Neural progenitor cell (in vitro differentiated cells): ENCODE measurements around the gene FAM162A. TPM values are rescaled to one million over a fixed set of nuclear protein-coding genes. Genes with fewer than 3 reads are reported as not detected.
"Not testable (repeated sequence)": the region's sequence is repeated elsewhere in the genome, so short reads cannot be mapped to it uniquely, and the experiment has no call there.

Experiments used
- DNase-seq: peaks from one replicate; pipeline ENCODE4 v3.0.0-alpha.2; 2016; ENCODE audit warnings: low spot score
- H2AFZ ChIP-seq: fragments of 200-600 bp; sonication (generic); replicated peaks from 2 replicates; pipeline ENCODE4 v1.6.1; 2016; ENCODE audit warnings: antibody characterized with exemption
- H3F3A ChIP-seq: fragments of 200-600 bp; sonication (generic); 2 replicates; pipeline ENCODE4 v1.6.1; 2016; ENCODE audit warnings: antibody characterized with exemption, low read depth
- H3K27ac ChIP-seq: fragments of 200-600 bp; sonication (generic); 2 replicates; pipeline ENCODE4 v1.5.1; 2016; ENCODE audit warnings: mild to moderate bottlenecking
- H3K27me3 ChIP-seq: fragments of 200-600 bp; sonication (generic); 2 replicates; pipeline ENCODE4 v1.6.1; 2016; ENCODE audit warnings: mild to moderate bottlenecking, moderate library complexity
- H3K36me3 ChIP-seq: fragments of 200-600 bp; sonication (generic); 2 replicates; pipeline ENCODE4 v1.5.1; 2016
- H3K4me1 ChIP-seq: fragments of 200-600 bp; sonication (generic); 2 replicates; pipeline ENCODE4 v1.6.1; 2016; ENCODE audit warnings: mixed run types
- H3K4me2 ChIP-seq: fragments of 200-600 bp; sonication (generic); 2 replicates; pipeline ENCODE4 v1.6.1; 2016
- H3K4me3 ChIP-seq: fragments of 200-600 bp; sonication (generic); 2 replicates; pipeline ENCODE4 v1.5.1; 2016
- H3K79me2 ChIP-seq: fragments of 200-600 bp; sonication (generic); 2 replicates; pipeline ENCODE4 v1.6.1; 2016; ENCODE audit warnings: low read depth
- H3K9ac ChIP-seq: fragments of 200-600 bp; sonication (generic); 2 replicates; pipeline ENCODE4 v1.6.1; 2016
- H3K9me3 ChIP-seq: fragments of 200-600 bp; sonication (generic); 2 replicates; pipeline ENCODE4 v1.5.1; 2016; ENCODE audit warnings: low read depth
- H4K20me1 ChIP-seq: fragments of 200-600 bp; sonication (generic); 2 replicates; pipeline ENCODE4 v1.6.1; 2016; ENCODE audit warnings: low read depth
- H3K27ac Mint-ChIP-seq: 3 replicates; pipeline ENCODE4 v1.8.0; 2021; ENCODE audit warnings: mixed read lengths
- H3K27me3 Mint-ChIP-seq: 2 replicates; pipeline ENCODE4 v1.8.0; 2022; ENCODE audit warnings: low read depth, mild to moderate bottlenecking, inconsistent platforms, moderate library complexity, mixed read lengths; ENCODE audit not compliant: insufficient read depth
- H3K36me3 Mint-ChIP-seq: 3 replicates; pipeline ENCODE4 v1.8.0; 2021; ENCODE audit warnings: mixed read lengths
- H3K4me1 Mint-ChIP-seq: 3 replicates; pipeline ENCODE4 v1.8.0; 2021; ENCODE audit warnings: mixed read lengths
- H3K4me3 Mint-ChIP-seq: 3 replicates; pipeline ENCODE4 v1.8.0; 2021; ENCODE audit warnings: mild to moderate bottlenecking, moderate library complexity, mixed read lengths
- H3K9me3 Mint-ChIP-seq: 3 replicates; pipeline ENCODE4 v1.8.0; 2020; ENCODE audit warnings: mixed read lengths
- CTCF ChIP-seq: fragments of 200-600 bp; sonication (generic); IDR thresholded peaks from 2 replicates; pipeline ENCODE4 v1.5.1; 2017; ENCODE audit warnings: antibody characterized with exemption, mild to moderate bottlenecking
- EZH2 ChIP-seq: fragments of 200-600 bp; sonication (generic); IDR thresholded peaks from 2 replicates; pipeline ENCODE4 v1.6.1; 2017; ENCODE audit warnings: antibody characterized with exemption, mild to moderate bottlenecking, moderate library complexity
- EZH2phosphoT487 ChIP-seq: fragments of 200-600 bp; sonication (generic); IDR thresholded peaks from 2 replicates; pipeline ENCODE4 v1.6.1; 2017; ENCODE audit warnings: antibody characterized with exemption
- total RNA-seq: library from RNA; depleted of rRNA; stranded (reverse); fragments of >200 nt; gene quantifications from 2 replicates; pipeline ENCODE4 v1.2.3, GENCODE V29; 2015; ENCODE audit warnings: low replicate concordance

The FAM162A gene
- total RNA-seq, 1 donor from 2014 or later = 66.1 TPM

- Histone ChIP-seq H3K27ac (no peak overlapping the region), H3K4me2 (peak overlapping the region; percentile 47), H3K79me2 (peaks cover 23% of the 10 kb centered on the region), H3K27me3 (no peaks in the 10 kb centered on the region), H3K9ac (no peak overlapping the region), H3F3A (peaks cover 10% of the 10 kb centered on the region), H3K4me3 (no peak overlapping the region), H4K20me1 (no peaks in the 10 kb centered on the region), H3K4me1 (peaks cover 12% of the 10 kb centered on the region), H2AFZ (no peak overlapping the region), H3K9me3 (no peaks in the 10 kb centered on the region), H3K36me3 (peaks cover 11% of the 10 kb centered on the region)
- no peaks in the 10 kb centered on the region for H3K4me1 Mint-ChIP-seq
- H3K36me3 Mint-ChIP-seq = peaks cover 52% of the 10 kb centered on the region
- peaks cover 3% of the 10 kb centered on the region for H3K9me3 Mint-ChIP-seq
- DNase-seq = peak; percentile 56
- H3K27ac Mint-ChIP-seq = no peak overlapping the region
- TF ChIP-seq EZH2phosphoT487 (no peak), EZH2 (no peak), CTCF (no peak)
- H3K27me3 Mint-ChIP-seq = no peaks in the 10 kb centered on the region
- no peak overlapping the region for H3K4me3 Mint-ChIP-seq
Observed at GRCh38 chr3:122443090-122443489, 59.1 kb downstream of the FAM162A start.

- H3K27ac Mint-ChIP-seq, H2AFZ ChIP-seq, H3K9me3 Mint-ChIP-seq, H3K27me3 Mint-ChIP-seq, H3K4me3 Mint-ChIP-seq, H3K9ac ChIP-seq, H4K20me1 ChIP-seq, H3K36me3 ChIP-seq, H3K27me3 ChIP-seq, H3K27ac ChIP-seq, H3K4me3 ChIP-seq, H3K9me3 ChIP-seq, H3K4me1 Mint-ChIP-seq: not testable (repeated sequence)
- H3K36me3 Mint-ChIP-seq = peaks cover 58% of the 10 kb centered on the region
- Histone ChIP-seq H3K4me1 (peaks cover 12% of the 10 kb centered on the region), H3K4me2 (peak overlapping the region; percentile 47), H3F3A (peaks cover 10% of the 10 kb centered on the region), H3K79me2 (peaks cover 30% of the 10 kb centered on the region)
- DNase-seq = peak; percentile 10
Observed at GRCh38 chr3:122443762-122444490, 59.9 kb downstream of the FAM162A start.

GRCh38 chr3:122444491-122444887 is 60.5 kb downstream of the FAM162A start:
- not testable (repeated sequence) for H3K9me3 Mint-ChIP-seq, H3K27ac Mint-ChIP-seq, H4K20me1 ChIP-seq, H3K4me3 Mint-ChIP-seq, H3K4me1 Mint-ChIP-seq, DNase-seq, H3K9me3 ChIP-seq, H3K4me2 ChIP-seq, H3K27ac ChIP-seq, H3K27me3 ChIP-seq, H3K4me3 ChIP-seq, H3K9ac ChIP-seq, H2AFZ ChIP-seq, H3K27me3 Mint-ChIP-seq
- peaks cover 13% of the 10 kb centered on the region for H3K36me3 ChIP-seq
- peaks cover 10% of the 10 kb centered on the region for H3F3A ChIP-seq
- peaks cover 12% of the 10 kb centered on the region for H3K4me1 ChIP-seq
- peaks cover 63% of the 10 kb centered on the region for H3K36me3 Mint-ChIP-seq
- H3K79me2 ChIP-seq = peaks cover 32% of the 10 kb centered on the region

GRCh38 chr3:122448218-122448617 is 64.2 kb downstream of the FAM162A start:
- not testable (repeated sequence) for H3K4me2 ChIP-seq, H3K9me3 ChIP-seq, H3K9me3 Mint-ChIP-seq, H3K27ac Mint-ChIP-seq, H3K4me1 Mint-ChIP-seq, H4K20me1 ChIP-seq, H3K4me3 Mint-ChIP-seq, H3K4me1 ChIP-seq, DNase-seq, H3K27ac ChIP-seq, H3K4me3 ChIP-seq, H3K27me3 Mint-ChIP-seq, H3K9ac ChIP-seq, H2AFZ ChIP-seq, H3K27me3 ChIP-seq
- H3K36me3 Mint-ChIP-seq = peaks cover 64% of the 10 kb centered on the region
- Histone ChIP-seq H3K36me3 (peaks cover 27% of the 10 kb centered on the region), H3F3A (peaks cover 10% of the 10 kb centered on the region), H3K79me2 (peaks cover 32% of the 10 kb centered on the region)

GRCh38 chr3:122451371-122451770 is 67.4 kb downstream of the FAM162A start:
- Histone ChIP-seq H3K4me1 (no peaks in the 10 kb centered on the region), H3K27me3 (no peaks in the 10 kb centered on the region), H3K27ac (no peak overlapping the region), H3K4me3 (no peak overlapping the region), H3K9ac (no peak overlapping the region), H3K79me2 (peaks cover 24% of the 10 kb centered on the region), H3K9me3 (no peaks in the 10 kb centered on the region), H4K20me1 (peaks cover 3% of the 10 kb centered on the region), H3K4me2 (no peak overlapping the region), H2AFZ (no peak overlapping the region), H3F3A (no peaks in the 10 kb centered on the region), H3K36me3 (peaks cover 42% of the 10 kb centered on the region)
- H3K27ac Mint-ChIP-seq = no peak overlapping the region
- no peaks in the 10 kb centered on the region for H3K27me3 Mint-ChIP-seq
- H3K4me3 Mint-ChIP-seq = no peak overlapping the region
- H3K9me3 Mint-ChIP-seq = peaks cover 7% of the 10 kb centered on the region
- peaks cover 41% of the 10 kb centered on the region for H3K36me3 Mint-ChIP-seq
- no peak for DNase-seq
- no peaks in the 10 kb centered on the region for H3K4me1 Mint-ChIP-seq
- TF ChIP-seq CTCF (no peak), EZH2 (no peak), EZH2phosphoT487 (no peak)
